GM12878 (cell line): ENCODE results near the gene RPP30. TPM values are rescaled to one million over a fixed set of nuclear protein-coding genes. Genes with fewer than 3 reads are reported as not detected.

Source experiments
- BACH1 ChIP-seq: fragments of 450-650 bp; IDR thresholded peaks from 2 replicates; pipeline ENCODE4 v1.6.1; 2017; ENCODE audit warnings: mild to moderate bottlenecking, borderline replicate concordance
- CREM ChIP-seq: IDR thresholded peaks from 2 replicates; pipeline ENCODE4 v1.6.1; 2014; ENCODE audit warnings: antibody characterized with exemption, low read depth
- DPF2 ChIP-seq: fragments of 450-650 bp; IDR thresholded peaks from 2 replicates; pipeline ENCODE4 v1.6.1; 2017; ENCODE audit warnings: mild to moderate bottlenecking
- E4F1 ChIP-seq: fragments of 450-650 bp; IDR thresholded peaks from 2 replicates; pipeline ENCODE4 v1.6.1; 2018; ENCODE audit warnings: borderline replicate concordance, mild to moderate bottlenecking; ENCODE audit not compliant: partially characterized antibody
- EGR1 ChIP-seq, 2 experiments: IDR thresholded peaks; 1 replicate in 1 of 2; 2 replicates in 1 of 2; pipeline ENCODE4 v1.6.1; 2011 to 2012; ENCODE audit warnings: low read depth in 2 of 2, low read length in 2 of 2, borderline replicate concordance in 1 of 2, mild to moderate bottlenecking in 1 of 2, moderate library complexity in 1 of 2
- EP300 ChIP-seq, 2 experiments: fragments of 150-350 bp in 1 of 2; IDR thresholded peaks; 2 replicates each; pipeline ENCODE4 v1.6.1; 2011 to 2012; ENCODE audit warnings: low read depth in 2 of 2, low read length in 2 of 2, borderline replicate concordance in 1 of 2, improper control_type of control experiment in 1 of 2, inconsistent platforms in 1 of 2; ENCODE audit not compliant: control insufficient read depth in 1 of 2
- JUNB ChIP-seq: IDR thresholded peaks from 2 replicates; pipeline ENCODE4 v1.6.1; 2016; ENCODE audit warnings: antibody characterized with exemption, mild to moderate bottlenecking
- KAT2A ChIP-seq: conservative IDR thresholded peaks from 2 replicates; pipeline ENCODE4 v1.6.1; 2011; ENCODE audit warnings: low read depth, low read length; ENCODE audit not compliant: control insufficient read depth
- KLF5 ChIP-seq: fragments of 450-650 bp; IDR thresholded peaks from 2 replicates; pipeline ENCODE4 v1.6.1; 2014; ENCODE audit warnings: mild to moderate bottlenecking; ENCODE audit not compliant: partially characterized antibody
- MAX ChIP-seq: IDR thresholded peaks from 2 replicates; pipeline ENCODE4 v1.6.1; 2012; ENCODE audit warnings: low read depth, low read length, improper control_type of control experiment
- MEF2A ChIP-seq: IDR thresholded peaks from 2 replicates; pipeline ENCODE4 v1.6.1; 2011; ENCODE audit warnings: low read depth, mild to moderate bottlenecking, low read length, moderate library complexity; ENCODE audit not compliant: insufficient read depth
- RB1 ChIP-seq: fragments of 450-650 bp; formaldehyde crosslinking; IDR thresholded peaks from 2 replicates; pipeline ENCODE4 v1.6.1; 2017; ENCODE audit warnings: mild to moderate bottlenecking, borderline replicate concordance
- RUNX3 ChIP-seq: IDR thresholded peaks from 2 replicates; pipeline ENCODE4 v1.6.1; 2012; ENCODE audit warnings: low read length, inconsistent platforms
- SRF ChIP-seq, 2 experiments: IDR thresholded peaks; 2 replicates each; pipeline ENCODE4 v1.6.1; 2011; ENCODE audit warnings: low read depth in 2 of 2, low read length in 2 of 2, mild to moderate bottlenecking in 1 of 2, moderate library complexity in 1 of 2
- STAT1 ChIP-seq: fragments of 450-650 bp; conservative IDR thresholded peaks from 2 replicates; pipeline ENCODE4 v1.6.1; 2014; ENCODE audit warnings: antibody characterized with exemption, mild to moderate bottlenecking
- ZBTB11 ChIP-seq: fragments of 450-650 bp; formaldehyde crosslinking; IDR thresholded peaks from 2 replicates; pipeline ENCODE4 v1.5.0; 2022; ENCODE audit warnings: mild to moderate bottlenecking, missing genetic modification characterization
- ZBTB40 ChIP-seq: fragments of 450-650 bp; IDR thresholded peaks from 2 replicates; pipeline ENCODE4 v1.6.1; 2016; ENCODE audit warnings: mild to moderate bottlenecking, moderate library complexity, borderline replicate concordance
- ZNF274 ChIP-seq: IDR thresholded peaks from one replicate; pipeline ENCODE4 v1.8.0; 2011; ENCODE audit not compliant: insufficient read length, insufficient read depth
- ZSCAN29 ChIP-seq: fragments of 450-650 bp; IDR thresholded peaks from 2 replicates; pipeline ENCODE4 v1.6.1; 2017; ENCODE audit warnings: mild to moderate bottlenecking, moderate library complexity
- polyA plus RNA-seq, 11 experiments: library from polyadenylated mRNA; depleted of rRNA in 4 of 11; unstranded in 6 of 11; stranded (reverse) in 5 of 11; fragments of >200 nt; fragmentation: Nextera tagmentation in 4 of 11; fragmentation: Illumina TruSeq in 1 of 11; extraction: Ambion mirVana in 4 of 11; extraction: Trizol in 1 of 11; gene quantifications; 1 replicate in 1 of 11; 2 replicates in 10 of 11; pipeline versions ENCODE4 v1.2.1 to v1.2.3, GENCODE V29; 2011 to 2016; ENCODE audit warnings: inconsistent platforms in 2 of 11, missing spikeins in 2 of 11, low read depth in 1 of 11
- total RNA-seq, 4 experiments: library from RNA; depleted of rRNA in 3 of 4; stranded (reverse); fragments of >200 nt in 3 of 4; fragmentation: Illumina TruSeq in 1 of 4; extraction: Trizol in 1 of 4; gene quantifications; 2 replicates each; pipeline versions ENCODE4 v1.2.1 to v1.2.3, GENCODE V29; 2013 to 2021

Gene RPP30
- total and polyA plus RNA-seq, 10 of the 15 experiments (the other 5 are each of a cell fraction or from before 2014, with no cell fraction given): 48.0 to 208 (median 72.6) TPM

GRCh38 chr10:90911133-90912051 lies 39.6 kb downstream of the RPP30 start (continued):
- TF ChIP-seq ZBTB40 (no peak), KAT2A (no peak), CREM (no peak), MAX (no peak), KLF5 (no peak), DPF2 (no peak), BACH1 (no peak), EP300 (IDR thresholded peaks at IDR 0.05; ENCODE audit: borderline replicate concordance in 1 of 2, control insufficient read depth in 1 of 2, low read depth in 2 of 2, low read length in 2 of 2) (no peak), RB1 (peak; percentile 38; the same call in 1 of the 2 replicates), SRF (IDR thresholded peaks at IDR 0.05; ENCODE audit: low read depth in 2 of 2, low read length in 2 of 2) (no peak), ZNF274 (no peak), STAT1 (no peak), ZSCAN29 (no peak), MEF2A (peak; percentile 56; the same call in 1 of the 2 replicates), EGR1 (IDR thresholded peaks at IDR 0.05; ENCODE audit: borderline replicate concordance in 1 of 2, low read depth in 2 of 2, low read length in 2 of 2) (no peak), JUNB (no peak), ZBTB11 (CRISPR knock-in tag) (no peak), E4F1 (no peak), RUNX3 (peak; percentile 52; the same call in 1 of the 2 replicates)
